Measurements from ENCODE around the gene EML6.

DNA sequence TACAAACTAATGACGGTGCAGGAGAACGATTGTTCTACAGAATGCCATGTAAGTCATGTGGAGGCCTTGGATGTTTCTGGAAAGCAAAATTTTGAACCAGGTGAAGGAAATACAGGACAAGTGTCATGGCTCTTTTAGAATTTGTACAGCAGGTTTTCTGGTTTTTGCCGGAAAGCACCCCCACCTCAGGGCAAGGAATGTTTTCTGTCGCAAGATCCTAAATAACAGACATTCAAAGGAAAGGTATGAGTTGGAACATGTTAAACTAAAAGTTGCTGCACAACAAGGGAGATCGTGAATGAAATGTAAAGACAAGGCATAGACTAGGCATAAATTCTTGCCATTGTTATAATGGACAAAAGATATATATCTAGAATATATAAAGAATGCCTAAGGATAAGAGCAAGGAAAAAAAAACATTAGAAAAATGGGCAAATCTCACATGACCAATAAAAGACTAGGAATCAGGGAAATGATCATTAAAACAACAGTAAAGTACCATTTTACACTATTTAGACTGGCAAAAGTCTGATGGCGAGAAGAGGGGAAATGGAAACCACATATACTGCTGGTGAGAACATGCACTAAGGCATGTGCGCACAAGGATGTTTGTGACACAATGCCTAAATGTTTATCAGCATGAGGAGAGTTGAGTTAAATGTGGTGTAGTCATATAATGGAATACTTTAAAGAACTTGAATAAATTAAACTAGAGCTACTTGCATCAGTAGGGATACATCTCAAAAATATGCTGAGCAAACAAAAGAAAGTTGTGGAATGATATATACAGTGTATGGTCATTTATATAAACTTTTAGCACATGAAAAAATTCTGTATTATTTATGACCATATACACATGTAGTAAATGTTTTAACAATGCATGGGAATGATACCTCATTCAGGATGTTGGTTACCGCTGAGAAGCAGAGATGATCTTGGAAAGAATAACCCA, 127.0 kb downstream of the EML6 start:
- TF ChIP-seq EZH2phosphoT487 (IDR thresholded peaks at IDR 0.05; ENCODE audit: borderline replicate concordance, low read length) (no peak), EZH2 (IDR thresholded peaks at IDR 0.05; ENCODE audit: low read length, unreplicated experiment) (no peak)
- TF ChIP-seq, protein P1, sequence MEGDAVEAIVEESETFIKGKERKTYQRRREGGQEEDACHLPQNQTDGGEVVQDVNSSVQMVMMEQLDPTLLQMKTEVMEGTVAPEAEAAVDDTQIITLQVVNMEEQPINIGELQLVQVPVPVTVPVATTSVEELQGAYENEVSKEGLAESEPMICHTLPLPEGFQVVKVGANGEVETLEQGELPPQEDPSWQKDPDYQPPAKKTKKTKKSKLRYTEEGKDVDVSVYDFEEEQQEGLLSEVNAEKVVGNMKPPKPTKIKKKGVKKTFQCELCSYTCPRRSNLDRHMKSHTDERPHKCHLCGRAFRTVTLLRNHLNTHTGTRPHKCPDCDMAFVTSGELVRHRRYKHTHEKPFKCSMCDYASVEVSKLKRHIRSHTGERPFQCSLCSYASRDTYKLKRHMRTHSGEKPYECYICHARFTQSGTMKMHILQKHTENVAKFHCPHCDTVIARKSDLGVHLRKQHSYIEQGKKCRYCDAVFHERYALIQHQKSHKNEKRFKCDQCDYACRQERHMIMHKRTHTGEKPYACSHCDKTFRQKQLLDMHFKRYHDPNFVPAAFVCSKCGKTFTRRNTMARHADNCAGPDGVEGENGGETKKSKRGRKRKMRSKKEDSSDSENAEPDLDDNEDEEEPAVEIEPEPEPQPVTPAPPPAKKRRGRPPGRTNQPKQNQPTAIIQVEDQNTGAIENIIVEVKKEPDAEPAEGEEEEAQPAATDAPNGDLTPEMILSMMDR (conservative IDR thresholded peaks at IDR 0.05; ENCODE audit: low read depth, low read length), result no peak
